Psoas muscle (tissue), 8 donors: ENCODE results near the gene BRAF. TPM values are rescaled to one million over a fixed set of nuclear protein-coding genes. Genes with fewer than 3 reads are reported as not detected.

Experiments
- ATAC-seq, 4 donors: fragments of 200-7000 bp; cut with Tn5 transposase; one replicate each; pipeline ENCODE4 v1.9.1; 2020; ENCODE audit warnings: moderate library complexity in 3 of 4, mild to moderate bottlenecking in 2 of 4
- DNase-seq, 2 donors: peaks; one replicate each; pipeline ENCODE4 v3.0.0-alpha.2; 2020
- H3K27ac ChIP-seq: fragments of 200-600 bp; one replicate; pipeline ENCODE4 v1.8.0; 2022
- H3K27me3 ChIP-seq, 3 donors: fragments of 200-600 bp in 1 of 3; one replicate each; pipeline versions ENCODE4 v1.6.1 to v1.8.0; 2013 to 2022; ENCODE audit warnings: low read length in 2 of 3, mild to moderate bottlenecking in 2 of 3, moderate library complexity in 1 of 3; ENCODE audit not compliant: insufficient read depth in 3 of 3
- H3K36me3 ChIP-seq, 2 donors: fragments of 200-600 bp in 1 of 2; one replicate each; pipeline versions ENCODE4 v1.6.1 to v1.8.0; 2013 to 2022; ENCODE audit warnings: low read depth in 1 of 2, mild to moderate bottlenecking in 1 of 2, moderate library complexity in 1 of 2; ENCODE audit not compliant: insufficient read depth in 1 of 2
- H3K4me1 ChIP-seq: fragments of 200-600 bp; one replicate; pipeline ENCODE4 v1.8.0; 2022
- H3K4me3 ChIP-seq: fragments of 200-600 bp; one replicate; pipeline ENCODE4 v1.8.0; 2022; ENCODE audit warnings: mild to moderate bottlenecking
- H3K9me3 ChIP-seq: fragments of 200-600 bp; one replicate; pipeline ENCODE4 v1.8.0; 2022
- CTCF ChIP-seq: fragments of 200-600 bp; IDR thresholded peaks from one replicate; pipeline ENCODE4 v1.8.0; 2022; ENCODE audit warnings: antibody characterized with exemption
- WGBS, 3 donors: extraction: QIAGEN DNeasy Blood & Tissue Kit; methylation state at CpG; one replicate each; pipeline versions ENCODE4 v1.1.6 to v1.1.7; 2013; 5-methylcytosine and 5-hydroxymethylcytosine counted together
- intact Hi-C, 2 donors: fragments of 100-400 bp; cut with DNase I; formaldehyde crosslinking; loops; one replicate each; pipeline versions ENCODE4 v1.11.0 to v1.14.2; 2022
- polyA plus RNA-seq, 3 donors: library from polyadenylated mRNA; stranded (reverse); fragments of 200-250 nt; gene quantifications; one replicate each; pipeline ENCODE4 v1.2.3, GENCODE V29; 2013
- total RNA-seq, 4 donors: library from RNA; stranded (reverse); fragmentation: NEBNext Ultra II Directional in 2 of 4; extraction: Animal tissue kit (Norgen Biotek cat#: 25700) in 2 of 4; gene quantifications; one replicate each; pipeline versions ENCODE4 v1.2.1 to v1.2.4, GENCODE V29; 2021 to 2023
- donor health status: healthy with polysubstance abuse.
- donor health status: DM: no; HTN: no; CAD: no; lungs with moderate emphysema.
- donor health status: Bipolar disorder and iron deficiency.
- donor health status: healthy.
- donor health status: DM: yes; HTN: yes; CAD: no.
- donor health status: DM: no; HTN: no; CAD: no.
- donor health status: DM: no; HTN: no; CAD: no.
- donor health status: DM: yes; HTN: yes; CAD: no.

The BRAF gene
- total and polyA plus RNA-seq, 7 donors = 5.0 to 22.6 (median 16.8) TPM

GRCh38 chr7:140680886-140681285 is 243.8 kb downstream of the BRAF start:
- no peak for DNase-seq
- Histone ChIP-seq H3K36me3 (peaks cover 0 to 47% of the 10 kb centered on the region in 2 donors), H3K27ac (no peak overlapping the region), H3K4me3 (no peak overlapping the region), H3K9me3 (no peaks in the 10 kb centered on the region), H3K4me1 (no peaks in the 10 kb centered on the region), H3K27me3 (no peaks in the 10 kb centered on the region)
- intact Hi-C loops = no loop called here
- WGBS, 3 donors = 83 to 84% (median 83%) methylated on average over 7 of the region's 7 CpGs
- ATAC-seq = no peak
- no peak for TF ChIP-seq CTCF

- intact Hi-C loops = loop anchor here in 1 of 2 donors (10.0 kb wide), 1 partner anchor 336 kb away; the partner anchor contains the start of gene MRPS33
- DNase-seq = no peak
- H3K9me3 ChIP-seq = no peaks in the 10 kb centered on the region
- peaks cover 0 to 47% of the 10 kb centered on the region in 2 donors for H3K36me3 ChIP-seq
- no peaks in the 10 kb centered on the region for H3K27me3 ChIP-seq
- no peak overlapping the region for H3K27ac ChIP-seq
- 90 to 94% (median 92%) methylated on average over 9 of the region's 9 CpGs for WGBS, 3 donors
- H3K4me1 ChIP-seq = peaks cover 16% of the 10 kb centered on the region
- no peak for ATAC-seq
- TF ChIP-seq CTCF = no peak
- H3K4me3 ChIP-seq = no peak overlapping the region
Measured at GRCh38 chr7:140679186-140679585, 245.5 kb downstream of the BRAF start.

GRCh38 chr7:140678816-140679130 is 246.0 kb downstream of the BRAF start:
- Histone ChIP-seq H3K36me3 (peaks cover 0 to 46% of the 10 kb centered on the region in 2 donors), H3K9me3 (no peaks in the 10 kb centered on the region), H3K27me3 (no peaks in the 10 kb centered on the region), H3K27ac (no peak overlapping the region), H3K4me3 (no peak overlapping the region), H3K4me1 (peaks cover 21% of the 10 kb centered on the region)
- intact Hi-C loops = loop anchor here in 1 of 2 donors (10.0 kb wide), 1 partner anchor 336 kb away; the partner anchor contains the start of gene MRPS33
- DNase-seq = no peak
- no peak for TF ChIP-seq CTCF
- 92 to 98% (median 98%) methylated on average over 6 to 7 of the region's 7 CpGs for WGBS, 3 donors
- no peak for ATAC-seq

- Histone ChIP-seq H3K4me1 (peaks cover 26% of the 10 kb centered on the region), H3K9me3 (no peaks in the 10 kb centered on the region), H3K27me3 (no peaks in the 10 kb centered on the region), H3K27ac (no peak overlapping the region), H3K4me3 (no peak overlapping the region), H3K36me3 (peaks cover 0 to 42% of the 10 kb centered on the region in 2 donors)
- no peak for TF ChIP-seq CTCF
- no peak for DNase-seq
- ATAC-seq = no peak
- WGBS, 3 donors = 93 to 98% (median 94%) methylated on average over 20 of the region's 20 CpGs
- intact Hi-C loops = loop anchor here in 1 of 2 donors (10.0 kb wide), 1 partner anchor 337 kb away; the partner anchor contains the start of gene MRPS33
Measured at GRCh38 chr7:140678081-140678815, 246.5 kb downstream of the BRAF start.
